ENCODE measurements around the gene SEMA4D.

DNA sequence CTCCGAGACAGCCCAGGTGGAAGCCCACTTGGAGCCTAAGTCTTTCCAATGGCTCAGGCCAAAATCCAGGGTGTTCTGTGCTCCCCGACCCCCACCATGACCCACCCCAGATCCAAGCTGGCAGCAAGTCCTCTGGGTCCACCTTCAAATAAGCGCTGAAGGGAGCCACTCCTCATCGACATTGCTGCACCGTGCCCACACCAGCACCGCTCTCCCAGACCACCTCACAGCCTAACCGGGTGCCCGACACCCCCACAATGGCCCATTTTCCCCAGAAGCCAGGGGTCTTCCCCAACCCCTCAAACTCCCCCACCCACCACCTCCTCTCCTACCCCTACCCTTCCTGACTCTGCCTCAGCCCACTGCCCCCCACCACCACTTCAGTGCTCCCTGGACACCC is 50.5 kb downstream of the SEMA4D start:
- TF ChIP-seq POLR2A (IDR thresholded peaks at IDR 0.05; ENCODE audit: low read depth, low read length) (no peak), POLR2AphosphoS5 (IDR thresholded peaks at IDR 0.05; ENCODE audit: low read depth, low read length) (no peak)

Measured in GM12892 (cell line).